Subcutaneous adipose tissue (tissue), 4 donors: Measurements from ENCODE around the gene TSPAN13. TPM values are rescaled to one million over a fixed set of nuclear protein-coding genes. Genes with fewer than 3 reads are reported as not detected.

Experiments used
- total RNA-seq, 4 donors: library from RNA; depleted of rRNA; stranded (reverse); fragments of >200 nt; gene quantifications; one replicate each; pipeline ENCODE4 v1.1.0, GENCODE V29; 2016
- TF ChIP-seq, protein P1 (sequence below): fragments of 450-650 bp; IDR thresholded peaks from one replicate; pipeline ENCODE4 v1.5.1; 2016; ENCODE audit warnings: low read depth, mild to moderate bottlenecking, control low read depth, antibody characterized with exemption, moderate library complexity

The TSPAN13 gene
- total RNA-seq, 4 donors from 2014 or later: 9.9 to 68.9 (median 39.5) TPM

DNA sequence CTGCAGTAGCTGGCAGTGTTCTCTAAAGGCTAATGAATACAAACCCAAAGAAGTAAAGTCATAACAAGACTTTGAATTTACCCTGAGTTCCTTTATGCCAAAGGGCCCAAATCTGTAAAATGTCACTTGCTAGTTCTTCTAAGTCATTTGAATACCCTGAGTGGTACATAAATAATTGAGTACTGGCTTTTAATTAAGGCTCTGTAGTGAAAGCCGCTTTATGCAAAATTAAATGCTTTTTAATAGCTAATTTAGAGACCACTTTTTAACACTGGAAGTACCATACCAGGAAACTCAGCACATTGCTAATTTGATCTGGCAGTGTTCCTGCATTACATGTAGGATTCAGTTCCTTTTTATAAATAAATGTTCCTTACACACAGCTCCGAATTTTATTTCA is 24.0 kb upstream of the TSPAN13 start:
- TF ChIP-seq, protein P1, sequence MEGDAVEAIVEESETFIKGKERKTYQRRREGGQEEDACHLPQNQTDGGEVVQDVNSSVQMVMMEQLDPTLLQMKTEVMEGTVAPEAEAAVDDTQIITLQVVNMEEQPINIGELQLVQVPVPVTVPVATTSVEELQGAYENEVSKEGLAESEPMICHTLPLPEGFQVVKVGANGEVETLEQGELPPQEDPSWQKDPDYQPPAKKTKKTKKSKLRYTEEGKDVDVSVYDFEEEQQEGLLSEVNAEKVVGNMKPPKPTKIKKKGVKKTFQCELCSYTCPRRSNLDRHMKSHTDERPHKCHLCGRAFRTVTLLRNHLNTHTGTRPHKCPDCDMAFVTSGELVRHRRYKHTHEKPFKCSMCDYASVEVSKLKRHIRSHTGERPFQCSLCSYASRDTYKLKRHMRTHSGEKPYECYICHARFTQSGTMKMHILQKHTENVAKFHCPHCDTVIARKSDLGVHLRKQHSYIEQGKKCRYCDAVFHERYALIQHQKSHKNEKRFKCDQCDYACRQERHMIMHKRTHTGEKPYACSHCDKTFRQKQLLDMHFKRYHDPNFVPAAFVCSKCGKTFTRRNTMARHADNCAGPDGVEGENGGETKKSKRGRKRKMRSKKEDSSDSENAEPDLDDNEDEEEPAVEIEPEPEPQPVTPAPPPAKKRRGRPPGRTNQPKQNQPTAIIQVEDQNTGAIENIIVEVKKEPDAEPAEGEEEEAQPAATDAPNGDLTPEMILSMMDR: no peak

DNA sequence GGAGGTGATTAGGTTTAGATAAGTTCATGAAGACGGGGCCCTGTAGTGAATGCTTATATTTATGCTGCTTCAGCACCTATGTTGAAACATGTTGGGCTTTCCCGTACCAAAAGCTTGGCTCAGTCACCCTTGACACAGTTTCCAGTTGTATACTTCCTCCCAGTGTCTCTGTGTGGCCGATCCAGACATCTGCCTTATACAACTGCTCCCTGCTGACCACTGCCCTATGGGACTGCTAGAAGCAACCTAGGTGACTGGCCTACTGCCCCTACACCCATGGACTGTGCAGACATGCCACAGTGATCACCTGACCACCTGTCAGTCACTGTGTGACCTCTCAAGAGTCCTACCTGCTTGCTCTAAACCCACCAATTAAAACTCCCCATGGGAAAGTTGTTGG is 22.6 kb upstream of the TSPAN13 start:
- TF ChIP-seq, protein P1: no peak

DNA sequence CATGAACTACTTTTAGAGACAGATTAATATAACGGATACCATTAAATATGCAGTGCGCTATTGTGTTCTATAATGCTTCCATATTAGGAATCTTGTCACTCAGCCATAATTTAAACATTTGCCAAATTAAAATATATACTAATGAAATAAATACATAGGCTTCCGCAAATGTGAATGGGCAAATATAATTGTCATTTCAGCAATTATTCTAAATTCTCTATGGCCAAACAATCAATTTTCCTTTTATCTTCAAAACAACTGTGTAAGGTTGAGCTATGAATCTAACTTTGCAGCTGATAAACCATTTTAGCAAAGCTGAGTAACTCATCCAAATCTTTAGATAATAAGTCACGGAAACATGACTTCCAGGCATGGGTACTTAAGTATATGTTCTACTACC is 20.7 kb upstream of the TSPAN13 start:
- TF ChIP-seq, protein P1: no peak

DNA sequence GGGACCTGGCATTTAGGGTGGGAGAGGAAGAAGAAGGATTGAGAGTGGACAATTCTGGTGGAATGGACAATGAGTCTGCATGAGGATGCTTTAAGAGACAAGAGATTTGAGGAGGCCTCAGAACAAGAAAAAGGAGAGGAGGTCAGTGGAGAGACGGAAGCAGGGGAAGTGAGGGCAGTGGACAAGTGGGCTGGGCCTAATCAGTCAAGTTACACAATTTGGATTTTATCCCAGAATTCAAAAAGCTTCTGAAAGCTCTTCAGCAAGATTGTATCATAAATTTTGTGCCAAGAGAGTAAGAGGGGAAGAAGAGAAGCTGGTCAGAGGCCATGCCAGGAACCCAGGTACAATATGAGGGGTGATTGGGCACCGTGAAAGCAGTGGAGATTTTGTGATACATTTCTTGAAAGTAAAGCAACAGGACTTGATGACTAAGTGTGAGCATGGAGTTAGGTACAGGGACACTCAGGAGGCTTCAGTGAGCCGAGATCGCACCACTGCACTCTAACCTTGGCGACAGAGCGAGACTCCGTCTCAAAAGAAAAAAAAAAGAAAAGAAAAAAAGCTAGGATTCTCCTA is 19.3 kb upstream of the TSPAN13 start:
- TF ChIP-seq, protein P1: no peak

DNA sequence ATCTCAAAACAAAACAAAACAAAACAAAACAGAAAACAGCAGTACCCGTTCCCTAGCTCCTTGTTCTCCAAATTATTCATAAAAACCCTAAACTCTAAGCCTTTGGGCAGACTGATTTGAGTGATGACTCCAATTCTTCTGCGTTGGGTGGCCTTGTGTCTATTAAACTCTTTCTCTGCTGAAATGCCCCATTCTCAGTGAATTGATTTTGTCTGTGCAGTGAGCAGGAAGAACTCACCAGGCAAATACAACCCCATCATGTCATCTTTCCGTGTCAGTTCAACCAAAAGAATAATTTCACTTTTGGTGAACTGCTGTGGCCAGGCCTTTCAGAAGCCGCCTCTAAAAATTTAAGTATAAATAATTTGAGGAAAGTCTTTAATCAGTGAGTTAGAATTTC is 18.5 kb upstream of the TSPAN13 start:
- TF ChIP-seq, protein P1: no peak

DNA sequence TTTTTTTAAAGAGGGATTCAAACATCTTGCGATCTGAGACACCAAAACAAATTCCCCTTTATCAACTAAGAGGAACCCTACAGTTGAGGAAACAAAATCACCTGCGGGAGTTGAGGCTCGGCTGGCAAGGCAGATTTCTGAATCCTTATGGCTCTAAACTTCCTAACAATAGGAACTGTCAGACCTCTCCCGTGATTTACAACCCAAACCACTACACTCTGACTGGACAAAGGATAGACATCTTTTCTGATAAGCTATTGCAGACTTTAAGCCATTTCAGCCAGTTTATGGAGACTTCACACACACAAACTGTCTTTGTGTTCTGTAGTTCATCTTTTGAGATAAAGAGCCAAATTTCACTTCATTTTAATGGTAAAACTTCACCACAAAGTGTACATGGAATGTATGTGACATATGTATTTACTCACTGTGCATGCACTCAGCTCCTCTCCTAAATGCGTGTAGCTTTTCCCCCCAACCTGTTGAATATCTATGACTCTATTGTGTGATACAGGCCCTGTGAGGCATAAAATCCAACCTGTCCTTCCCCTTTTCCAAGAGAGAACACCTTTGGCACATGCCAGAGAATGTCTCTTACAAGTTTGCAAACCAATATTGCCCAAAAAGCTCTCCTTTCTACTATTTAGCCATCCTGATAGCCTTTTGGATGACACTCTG is 15.4 kb upstream of the TSPAN13 start:
- TF ChIP-seq, protein P1: no peak

DNA sequence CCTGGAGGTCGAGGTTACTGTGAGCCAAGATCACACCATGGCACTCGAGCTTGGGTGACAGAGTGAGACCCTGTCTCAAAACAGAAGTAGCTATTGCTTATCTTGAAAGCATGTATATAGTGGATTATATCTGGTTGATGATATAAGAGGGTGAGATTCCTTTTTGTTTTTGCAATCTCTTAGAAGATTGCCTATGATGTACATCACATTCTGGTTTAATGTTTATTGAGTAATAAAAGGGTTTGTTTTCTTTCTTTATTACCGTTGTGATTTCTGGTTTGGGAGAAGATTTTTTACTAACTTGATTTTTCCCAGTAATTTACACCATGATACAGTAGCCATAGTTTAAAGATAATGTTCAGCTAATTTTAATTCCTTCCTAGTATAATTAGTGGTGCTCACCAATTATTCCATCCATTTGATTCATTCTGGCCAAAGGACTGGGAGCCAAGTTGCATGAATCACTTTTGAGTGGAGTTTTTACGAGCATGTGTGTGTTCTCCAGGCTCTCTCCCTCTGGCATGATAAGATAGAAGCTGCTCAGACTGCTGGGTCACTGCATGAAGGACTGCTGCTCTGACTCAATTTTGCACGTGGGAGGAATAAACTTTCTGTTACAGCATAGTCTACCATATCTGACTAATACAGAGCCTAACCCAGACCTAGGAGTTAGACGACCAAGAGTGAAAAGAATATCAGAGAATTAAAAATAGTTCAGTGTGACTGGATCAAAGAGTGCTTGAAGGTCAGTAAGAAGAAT is 13.5 kb upstream of the TSPAN13 start:
- TF ChIP-seq, protein P1: no peak
